GM20431 (cell line): ENCODE data around the gene DPH1.

Experiments used
- in situ Hi-C: fragments of 300-500 bp; cut with MseI, MboI; formaldehyde crosslinking; loops from one replicate; pipeline ENCODE4 v1.15.0; 2020; ENCODE audit warnings: low sequenced_read_pairs; ENCODE audit not compliant: unreplicated experiment

Gene DPH1

GRCh38 chr17:2093349-2093748 lies 63.4 kb downstream of the DPH1 start:
- in situ Hi-C loops = no loop called here
